HL-60 (cell line): Measurements from ENCODE around the gene SFMBT1.

Source experiments
- DNase-seq, 2 experiments: peaks; one replicate each; pipeline ENCODE4 v3.0.0-alpha.2; 2010 to 2020; ENCODE audit warnings: low read depth in 1 of 2, low spot score in 1 of 2
- H3K27ac ChIP-seq: fragments of 250-450 bp; sonication (Bioruptor Pico); replicated peaks from 2 replicates; pipeline ENCODE4 v1.5.1; 2020; ENCODE audit warnings: mild to moderate bottlenecking, moderate library complexity
- H3K27me3 ChIP-seq: fragments of 250-450 bp; sonication (Bioruptor Pico); 2 replicates; pipeline ENCODE4 v1.5.1; 2021; ENCODE audit warnings: mild to moderate bottlenecking, moderate library complexity; ENCODE audit not compliant: insufficient read depth, poor library complexity, severe bottlenecking
- H3K4me3 ChIP-seq: replicated peaks from 2 replicates; pipeline ENCODE4 v1.5.1; 2011; ENCODE audit warnings: mild to moderate bottlenecking, control low read depth, low read length; ENCODE audit not compliant: insufficient read depth
- GABPA ChIP-seq: IDR thresholded peaks from 2 replicates; pipeline ENCODE4 v1.6.1; 2012; ENCODE audit warnings: low read depth
- POLR2AphosphoS5 ChIP-seq: IDR thresholded peaks from 2 replicates; pipeline ENCODE4 v1.6.1; 2012; ENCODE audit warnings: low read depth
- REST ChIP-seq: IDR thresholded peaks from 2 replicates; pipeline ENCODE4 v1.6.1; 2012; ENCODE audit warnings: low read depth; ENCODE audit not compliant: insufficient replicate concordance
- SPI1 ChIP-seq: IDR thresholded peaks from 2 replicates; pipeline ENCODE4 v1.6.1; 2012; ENCODE audit warnings: low read depth, mild to moderate bottlenecking, borderline replicate concordance
- TF ChIP-seq, protein P1 (sequence below): IDR thresholded peaks from one replicate; pipeline ENCODE4 v1.5.1; 2011; ENCODE audit warnings: low read length, control low read depth, inconsistent platforms; ENCODE audit not compliant: insufficient read depth

SFMBT1 gene

DNA sequence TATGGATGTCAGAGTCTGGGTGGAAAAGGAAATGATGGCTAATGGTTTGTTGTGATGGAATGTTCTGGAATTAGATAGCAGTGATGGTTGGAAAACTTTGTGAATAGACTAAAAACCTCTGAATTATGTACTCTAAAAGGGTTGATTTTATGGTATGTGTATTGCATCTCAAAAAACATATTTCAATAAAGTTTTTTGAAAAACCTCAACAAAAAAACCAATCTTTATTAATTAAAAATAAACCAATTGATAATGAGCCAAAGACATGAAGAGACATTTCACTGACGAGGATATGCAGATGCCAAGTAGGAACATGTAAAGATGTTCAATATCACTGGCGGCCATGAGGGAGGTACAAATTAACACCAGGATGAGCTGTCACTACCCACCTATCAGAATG is 78.5 kb downstream of the SFMBT1 start:
- no peaks in the 10 kb centered on the region for H3K27me3 ChIP-seq
- no peak for DNase-seq
- H3K4me3 ChIP-seq, result no peak overlapping the region
- no peak overlapping the region for H3K27ac ChIP-seq
- no peak for TF ChIP-seq SPI1
- no peak for TF ChIP-seq REST
- TF ChIP-seq, protein P1, sequence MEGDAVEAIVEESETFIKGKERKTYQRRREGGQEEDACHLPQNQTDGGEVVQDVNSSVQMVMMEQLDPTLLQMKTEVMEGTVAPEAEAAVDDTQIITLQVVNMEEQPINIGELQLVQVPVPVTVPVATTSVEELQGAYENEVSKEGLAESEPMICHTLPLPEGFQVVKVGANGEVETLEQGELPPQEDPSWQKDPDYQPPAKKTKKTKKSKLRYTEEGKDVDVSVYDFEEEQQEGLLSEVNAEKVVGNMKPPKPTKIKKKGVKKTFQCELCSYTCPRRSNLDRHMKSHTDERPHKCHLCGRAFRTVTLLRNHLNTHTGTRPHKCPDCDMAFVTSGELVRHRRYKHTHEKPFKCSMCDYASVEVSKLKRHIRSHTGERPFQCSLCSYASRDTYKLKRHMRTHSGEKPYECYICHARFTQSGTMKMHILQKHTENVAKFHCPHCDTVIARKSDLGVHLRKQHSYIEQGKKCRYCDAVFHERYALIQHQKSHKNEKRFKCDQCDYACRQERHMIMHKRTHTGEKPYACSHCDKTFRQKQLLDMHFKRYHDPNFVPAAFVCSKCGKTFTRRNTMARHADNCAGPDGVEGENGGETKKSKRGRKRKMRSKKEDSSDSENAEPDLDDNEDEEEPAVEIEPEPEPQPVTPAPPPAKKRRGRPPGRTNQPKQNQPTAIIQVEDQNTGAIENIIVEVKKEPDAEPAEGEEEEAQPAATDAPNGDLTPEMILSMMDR, result no peak
- no peak for TF ChIP-seq GABPA
- no peak for TF ChIP-seq POLR2AphosphoS5

DNA sequence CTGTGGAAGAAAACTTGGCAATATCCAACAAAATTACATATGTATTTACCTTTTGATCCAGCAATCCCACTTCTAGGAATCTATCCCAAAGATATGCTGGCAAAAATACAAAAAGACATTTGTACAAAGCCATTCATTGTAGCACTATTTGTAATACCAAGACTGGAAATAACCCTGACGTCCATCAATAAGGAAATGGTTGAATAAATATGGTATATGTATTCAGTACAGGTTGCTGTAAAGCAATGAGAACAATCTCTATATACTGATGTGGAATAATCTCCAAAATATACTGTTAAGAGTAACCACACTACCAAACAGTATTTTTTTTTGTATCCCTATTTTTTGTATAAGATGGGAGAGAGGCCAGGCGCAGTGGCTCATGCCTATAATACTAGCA is 83.7 kb downstream of the SFMBT1 start:
- no peaks in the 10 kb centered on the region for H3K27me3 ChIP-seq

GRCh38 chr3:52959773-52960172 is 86.1 kb downstream of the SFMBT1 start:
- Histone ChIP-seq H3K27me3 (no peaks in the 10 kb centered on the region), H3K27ac (no peak overlapping the region), H3K4me3 (no peak overlapping the region)
- TF ChIP-seq REST, result no peak
- TF ChIP-seq SPI1, result no peak
- TF ChIP-seq, protein P1, result no peak
- no peak for TF ChIP-seq GABPA
- TF ChIP-seq POLR2AphosphoS5, result no peak
- DNase-seq, result no peak

More for the DNA sequence above, 83.7 kb downstream of the SFMBT1 start:
- Histone ChIP-seq H3K4me3 (no peak overlapping the region), H3K27ac (no peak overlapping the region)
- DNase-seq, result no peak
- TF ChIP-seq GABPA (no peak), POLR2AphosphoS5 (no peak)

- Histone ChIP-seq H3K27me3 (no peaks in the 10 kb centered on the region), H3K4me3 (no peak overlapping the region), H3K27ac (no peak overlapping the region)
- DNase-seq, result no peak
- TF ChIP-seq, protein P1, result no peak
- TF ChIP-seq POLR2AphosphoS5 (no peak), GABPA (no peak), REST (no peak)
Measured at GRCh38 chr3:52939600-52939999, 106.3 kb downstream of the SFMBT1 start.
